ENCODE measurements around the gene CMYA5.
A peak's percentile ranks its signal among the peaks of the same experiment; 100 is the strongest.

DNA sequence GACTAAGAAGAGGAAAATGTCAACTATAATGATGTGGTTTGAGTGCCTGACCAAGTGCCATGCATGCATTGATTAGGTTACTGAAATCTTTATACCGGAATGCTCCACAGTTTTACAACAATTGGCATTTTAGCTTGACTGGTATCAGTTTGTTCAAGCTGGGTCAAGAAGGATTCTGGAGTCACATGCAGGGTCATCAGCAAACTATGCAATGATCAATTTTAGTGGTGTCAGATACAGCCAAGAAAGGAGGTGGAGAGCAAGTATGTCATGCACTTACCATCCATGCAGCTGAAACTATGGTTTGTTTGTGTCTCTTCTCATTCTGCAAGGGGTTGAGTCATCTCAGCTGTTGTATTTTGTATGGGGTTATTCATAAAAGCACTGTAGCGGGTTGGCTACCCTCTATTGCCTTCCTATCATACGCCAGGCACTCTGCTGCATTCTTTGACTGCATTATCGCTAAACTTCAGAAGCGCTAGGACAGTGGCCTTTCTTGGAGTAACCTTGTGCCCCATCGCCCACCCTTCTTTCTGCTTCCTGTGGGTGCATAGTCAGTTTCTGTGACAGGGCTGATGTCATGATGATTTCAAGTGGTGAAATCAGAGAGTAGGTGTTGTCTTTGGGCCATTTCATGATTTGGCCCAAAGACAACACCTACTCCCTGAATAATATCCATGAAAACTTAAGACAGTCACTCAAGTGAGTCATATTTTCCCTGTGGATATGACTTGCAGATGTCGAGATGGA, 156.0 kb downstream of the CMYA5 start:
- TF ChIP-seq, protein P1, sequence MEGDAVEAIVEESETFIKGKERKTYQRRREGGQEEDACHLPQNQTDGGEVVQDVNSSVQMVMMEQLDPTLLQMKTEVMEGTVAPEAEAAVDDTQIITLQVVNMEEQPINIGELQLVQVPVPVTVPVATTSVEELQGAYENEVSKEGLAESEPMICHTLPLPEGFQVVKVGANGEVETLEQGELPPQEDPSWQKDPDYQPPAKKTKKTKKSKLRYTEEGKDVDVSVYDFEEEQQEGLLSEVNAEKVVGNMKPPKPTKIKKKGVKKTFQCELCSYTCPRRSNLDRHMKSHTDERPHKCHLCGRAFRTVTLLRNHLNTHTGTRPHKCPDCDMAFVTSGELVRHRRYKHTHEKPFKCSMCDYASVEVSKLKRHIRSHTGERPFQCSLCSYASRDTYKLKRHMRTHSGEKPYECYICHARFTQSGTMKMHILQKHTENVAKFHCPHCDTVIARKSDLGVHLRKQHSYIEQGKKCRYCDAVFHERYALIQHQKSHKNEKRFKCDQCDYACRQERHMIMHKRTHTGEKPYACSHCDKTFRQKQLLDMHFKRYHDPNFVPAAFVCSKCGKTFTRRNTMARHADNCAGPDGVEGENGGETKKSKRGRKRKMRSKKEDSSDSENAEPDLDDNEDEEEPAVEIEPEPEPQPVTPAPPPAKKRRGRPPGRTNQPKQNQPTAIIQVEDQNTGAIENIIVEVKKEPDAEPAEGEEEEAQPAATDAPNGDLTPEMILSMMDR (conservative IDR thresholded peaks at IDR 0.05; ENCODE audit: low read depth, low read length) = no peak
- TF ChIP-seq RAD21 (IDR thresholded peaks at IDR 0.05; ENCODE audit: low read length) = no peak
- no peak for TF ChIP-seq POLR2A (IDR thresholded peaks at IDR 0.05; ENCODE audit: low read depth, low read length)
- peak; percentile 73 for TF ChIP-seq BHLHE40 (IDR thresholded peaks at IDR 0.05; ENCODE audit: low read depth, low read length)
- peak; percentile 22; the same call in 1 of the 2 replicates for TF ChIP-seq FOS (IDR thresholded peaks at IDR 0.05; ENCODE audit: low read depth, low read length)
- TF ChIP-seq MXI1 (IDR thresholded peaks at IDR 0.05; ENCODE audit: borderline replicate concordance, low read depth, low read length) = no peak
- no peak for TF ChIP-seq RFX5 (IDR thresholded peaks at IDR 0.05; ENCODE audit: low read depth, low read length)
- TF ChIP-seq CEBPB (IDR thresholded peaks at IDR 0.05; ENCODE audit: low read depth, low read length) = peak; percentile 40
